HepG2 (cell line): ENCODE results near the gene SHFL. TPM values are rescaled to one million over a fixed set of nuclear protein-coding genes. Genes with fewer than 3 reads are reported as not detected.

Source experiments
- ATAC-seq: fragments of 200-7000 bp; cut with Tn5 transposase; 3 replicates; pipeline ENCODE4 v1.9.1; 2020; ENCODE audit warnings: mild to moderate bottlenecking, moderate library complexity
- BruUV-seq: library from RNA; stranded (reverse); fragments of 400-500 nt; replicated peaks from 2 replicates; lab custom pipeline; 2021; lab: Mats Ljungman, UMichigan
- CTCF ChIA-PET: fragments of 300-600 bp; formaldehyde crosslinking; extraction: SDS; loops from one replicate; lab custom pipeline; 2021; ENCODE audit warnings: low total read pairs, inconsistent platforms, low intra/inter-chr PET ratio; lab: Yijun Ruan, JAX
- POLR2A ChIA-PET: fragments of 350-600 bp; sonication (Branson Sonifier 250); formaldehyde crosslinking; loops from one replicate; lab custom pipeline; 2020; ENCODE audit warnings: antibody characterized with exemption, inconsistent platforms; lab: Yijun Ruan, JAX
- DNase-seq: peaks from one replicate; pipeline ENCODE4 v3.0.0-alpha.2; 2015; ENCODE audit warnings: low spot score
- FAIRE-seq: peaks from 3 replicates; lab custom pipeline; 2011; peaks lifted over from hg19 to GRCh38; lab: Jason Lieb, UNC
- H2AFZ ChIP-seq: one replicate; pipeline ENCODE4 v1.6.1; 2011; ENCODE audit warnings: low read length, inconsistent platforms
- H3K27ac ChIP-seq: fragments of 300-600 bp; 3 replicates; pipeline ENCODE4 v1.8.0; 2011; ENCODE audit warnings: mixed run types, mild to moderate bottlenecking, mixed read lengths, low read length, inconsistent platforms; ENCODE audit not compliant: insufficient read depth; ENCODE audit errors: extremely low read length
- H3K27me3 ChIP-seq, 2 experiments: fragments of 200-600 bp in 1 of 2; 2 replicates in 1 of 2; 3 replicates in 1 of 2; pipeline versions ENCODE4 v1.6.0 to v1.8.0; 2011; ENCODE audit warnings: low read length in 2 of 2, mild to moderate bottlenecking in 2 of 2, moderate library complexity in 2 of 2, inconsistent platforms in 1 of 2; ENCODE audit not compliant: insufficient read depth in 2 of 2, control insufficient read depth in 1 of 2
- H3K36me3 ChIP-seq, 2 experiments: fragments of 200-600 bp in 1 of 2; replicated peaks in 1 of 2; 2 replicates in 1 of 2; 3 replicates in 1 of 2; pipeline versions ENCODE4 v1.5.1 to v1.8.0; 2011; ENCODE audit warnings: low read length in 2 of 2, inconsistent platforms in 1 of 2; ENCODE audit not compliant: insufficient read depth in 2 of 2, control insufficient read depth in 1 of 2
- H3K4me1 ChIP-seq: 2 replicates; pipeline ENCODE4 v1.5.1; 2012; ENCODE audit warnings: low read length, inconsistent platforms; ENCODE audit not compliant: insufficient read depth
- H3K4me2 ChIP-seq: 2 replicates; pipeline ENCODE4 v1.6.0; 2011; ENCODE audit warnings: low read depth, low read length, inconsistent platforms
- H3K4me3 ChIP-seq, 3 experiments: fragments of 200-600 bp in 1 of 3; sonication (generic), shearing (Covaris generic) in 1 of 3; replicated peaks in 1 of 3; 2 replicates each; pipeline ENCODE4 v1.5.1; 2011 to 2016; ENCODE audit warnings: low read length in 3 of 3, inconsistent platforms in 2 of 3, low read depth in 2 of 3, mild to moderate bottlenecking in 2 of 3, control low read depth in 1 of 3, mixed read lengths in 1 of 3; ENCODE audit not compliant: insufficient read depth in 1 of 3
- H3K79me2 ChIP-seq: one replicate; pipeline ENCODE4 v1.6.1; 2011; ENCODE audit warnings: low read length, inconsistent platforms; ENCODE audit not compliant: insufficient read depth
- H3K9ac ChIP-seq: 2 replicates; pipeline ENCODE4 v1.6.0; 2011; ENCODE audit warnings: mild to moderate bottlenecking, low read depth, low read length, inconsistent platforms; ENCODE audit not compliant: insufficient read depth
- H3K9me3 ChIP-seq: 2 replicates; pipeline ENCODE4 v1.5.1; 2012; ENCODE audit warnings: mild to moderate bottlenecking, low read length
- H4K20me1 ChIP-seq: 2 replicates; pipeline ENCODE4 v1.6.0; 2011; ENCODE audit warnings: inconsistent platforms, mild to moderate bottlenecking, low read length, moderate library complexity; ENCODE audit not compliant: insufficient read depth
- AGO2 ChIP-seq: fragments of 200-400 bp; formaldehyde crosslinking; optimal IDR thresholded peaks from 2 replicates; pipeline ENCODE3; 2017; ENCODE audit warnings: mild to moderate bottlenecking, low read depth, low read length, moderate library complexity
- BRCA1 ChIP-seq: sonication (generic); formaldehyde crosslinking; IDR thresholded peaks from 2 replicates; pipeline ENCODE4 v1.4.0; 2020; ENCODE audit warnings: missing genetic modification reagents
- GPBP1L1 ChIP-seq: sonication (generic); formaldehyde crosslinking; IDR thresholded peaks from 2 replicates; pipeline ENCODE4 v1.5.0; 2020; ENCODE audit warnings: mild to moderate bottlenecking, missing genetic modification reagents
- RBM22 ChIP-seq: fragments of 200-400 bp; formaldehyde crosslinking; optimal IDR thresholded peaks from 2 replicates; pipeline ENCODE3; 2017; ENCODE audit warnings: mild to moderate bottlenecking, low read length, moderate library complexity
- ZNF724P ChIP-seq: sonication (generic); formaldehyde crosslinking; IDR thresholded peaks from 2 replicates; pipeline ENCODE4 v1.8.0; 2022; ENCODE audit warnings: missing genetic modification reagents, borderline replicate concordance
- WGBS: methylation state at CpG from one replicate; pipeline ENCODE4 v1.1.6; 2017; ENCODE audit warnings: low lambda C conversion rate; 5-methylcytosine and 5-hydroxymethylcytosine counted together
- in situ Hi-C: cut with HindIII; loops from 2 replicates; pipeline ENCODE4 v1.10.0; 2017; ENCODE audit warnings: low pct_unique_long_range_greater_than_20kb; ENCODE audit not compliant: extremely low pct_ligation_motif_present
- intact Hi-C: fragments of 100-400 bp; cut with micrococcal nuclease; formaldehyde crosslinking; loops from one replicate; pipeline ENCODE4 v1.10.0; 2022; ENCODE audit not compliant: unreplicated experiment
- polyA plus RNA-seq, 8 experiments: library from polyadenylated mRNA; depleted of rRNA in 3 of 8; stranded (reverse) in 7 of 8; unstranded in 1 of 8; fragments of >200 nt; fragmentation: Illumina TruSeq in 4 of 8; extraction: Trizol in 4 of 8; gene quantifications; 2 replicates each; pipeline versions ENCODE4 v1.2.1 to v1.2.3, GENCODE V29; 2011 to 2016; ENCODE audit warnings: low read depth in 4 of 8, missing spikeins in 1 of 8, mixed read lengths in 1 of 8; ENCODE audit not compliant: insufficient read depth in 1 of 8
- total RNA-seq, 5 experiments: library from RNA; depleted of rRNA; stranded (reverse); fragments of >200 nt; fragmentation: Illumina TruSeq; extraction: Trizol; gene quantifications; 2 replicates each; pipeline ENCODE4 v1.2.3, GENCODE V29; 2016; ENCODE audit warnings: low read depth in 1 of 5

The SHFL gene
- total and polyA plus RNA-seq, 2 of the 13 experiments (the other 11 are each of a cell fraction or from before 2014, with no cell fraction given), result 12.3 to 36.4 TPM

GRCh38 chr19:10137751-10138682 is 51.9 kb downstream of the SHFL start:
- Histone ChIP-seq H3K9ac (no peak overlapping the region), H3K79me2 (no peaks in the 10 kb centered on the region), H3K4me2 (no peak overlapping the region), H3K4me3 (no peak overlapping the region), H3K27ac (no peak overlapping the region), H3K4me1 (no peaks in the 10 kb centered on the region), H3K36me3 (peaks cover 42 to 79% of the 10 kb centered on the region in 2 experiments), H3K9me3 (no peaks in the 10 kb centered on the region), H3K27me3 (no peaks in the 10 kb centered on the region), H4K20me1 (no peaks in the 10 kb centered on the region), H2AFZ (no peak overlapping the region)
- ATAC-seq (no peak), FAIRE-seq (no peak), DNase-seq (no peak)
- ChIA-PET CTCF (no interaction called here), POLR2A (no interaction called here)
- TF ChIP-seq AGO2 (peak; percentile 32), GPBP1L1 (no peak)
- intact Hi-C loops, result no loop called here
- no TSS peak for BruUV-seq
- 93% methylated on average over 8 of the region's 38 CpGs for WGBS
- in situ Hi-C loops, result no loop called here

GRCh38 chr19:10138879-10139795 is 53.0 kb downstream of the SHFL start:
- Histone ChIP-seq H4K20me1 (no peaks in the 10 kb centered on the region), H3K4me1 (no peaks in the 10 kb centered on the region), H3K79me2 (no peaks in the 10 kb centered on the region), H3K9ac (no peak overlapping the region), H3K27me3 (no peaks in the 10 kb centered on the region), H2AFZ (no peak overlapping the region), H3K36me3 (peaks cover 43 to 79% of the 10 kb centered on the region in 2 experiments), H3K27ac (no peak overlapping the region), H3K4me3 (no peak overlapping the region), H3K9me3 (no peaks in the 10 kb centered on the region), H3K4me2 (no peak overlapping the region)
- intact Hi-C loops, result no loop called here
- FAIRE-seq (no peak), ATAC-seq (no peak), DNase-seq (no peak)
- POLR2A ChIA-PET, result no interaction called here
- no TSS peak for BruUV-seq
- WGBS, result 98% methylated on average over 16 of the region's 27 CpGs
- TF ChIP-seq RBM22 (peak; percentile 39), ZNF724P (CRISPR knock-in tag) (no peak), AGO2 (peak; percentile 65), BRCA1 (CRISPR knock-in tag) (no peak)
- in situ Hi-C loops, result no loop called here
- CTCF ChIA-PET, result no interaction called here
